OCI-LY7 (cell line): ENCODE results near the gene HMGB1. TPM values are rescaled to one million over a fixed set of nuclear protein-coding genes. Genes with fewer than 3 reads are reported as not detected.

Experiments used
- BruUV-seq: library from RNA; stranded (reverse); fragments of 400-500 nt; replicated peaks from 2 replicates; lab custom pipeline; 2021; lab: Mats Ljungman, UMichigan
- CTCF ChIA-PET: fragments of 300-600 bp; sonication (Branson Sonifier 250); formaldehyde crosslinking; loops from one replicate; lab custom pipeline; 2022; ENCODE audit warnings: antibody characterized with exemption; ENCODE audit not compliant: unreplicated experiment; lab: Charles Lee
- POLR2A ChIA-PET: fragments of 300-600 bp; sonication (Branson Sonifier 250); formaldehyde crosslinking; loops from one replicate; lab custom pipeline; 2022; ENCODE audit warnings: antibody characterized with exemption; lab: Charles Lee
- DNase-seq: peaks from one replicate; pipeline ENCODE4 v3.0.0-alpha.2; 2015; ENCODE audit warnings: low spot score
- H2AFZ ChIP-seq: fragments of 200-600 bp; sonication (generic), shearing (Covaris generic); 2 replicates; pipeline ENCODE4 v1.6.1; 2014; ENCODE audit warnings: mild to moderate bottlenecking, antibody characterized with exemption, low read length, moderate library complexity
- H3K27ac ChIP-seq: fragments of 200-600 bp; sonication (generic); 2 replicates; pipeline ENCODE4 v1.5.1; 2014; ENCODE audit warnings: mixed run types, low read depth, mild to moderate bottlenecking, moderate library complexity, low read length, inconsistent platforms; ENCODE audit not compliant: poor library complexity, severe bottlenecking
- H3K36me3 ChIP-seq: fragments of 200-600 bp; sonication (generic); 2 replicates; pipeline ENCODE4 v1.6.1; 2014; ENCODE audit warnings: mild to moderate bottlenecking, antibody characterized with exemption, low read length, moderate library complexity, mixed read lengths; ENCODE audit not compliant: insufficient read depth
- H3K4me1 ChIP-seq: fragments of 200-600 bp; sonication (generic); 2 replicates; pipeline ENCODE4 v1.5.1; 2014; ENCODE audit warnings: mild to moderate bottlenecking, low read length; ENCODE audit not compliant: insufficient read depth, poor library complexity, severe bottlenecking
- H3K4me2 ChIP-seq: fragments of 200-600 bp; sonication (generic); 2 replicates; pipeline ENCODE4 v1.6.1; 2014; ENCODE audit warnings: mild to moderate bottlenecking, low read length
- H3K4me3 ChIP-seq: fragments of 200-600 bp; sonication (generic); 2 replicates; pipeline ENCODE4 v1.5.1; 2014; ENCODE audit warnings: mild to moderate bottlenecking, low read depth, low read length; ENCODE audit not compliant: poor library complexity, severe bottlenecking
- H3K79me2 ChIP-seq: fragments of 200-600 bp; sonication (generic); 2 replicates; pipeline ENCODE4 v1.6.1; 2016; ENCODE audit warnings: low read depth, mild to moderate bottlenecking, low read length, moderate library complexity, mixed read lengths; ENCODE audit not compliant: insufficient read depth
- H3K9me2 ChIP-seq: fragments of 200-600 bp; sonication (generic); 2 replicates; pipeline ENCODE4 v1.6.1; 2016; ENCODE audit warnings: mild to moderate bottlenecking, low read length, mixed read lengths; ENCODE audit not compliant: insufficient read depth
- H3K9me3 ChIP-seq: fragments of 200-600 bp; sonication (generic); 2 replicates; pipeline ENCODE4 v1.6.1; 2014; ENCODE audit warnings: mild to moderate bottlenecking, mixed run types, low read length, mixed read lengths
- H4K20me1 ChIP-seq: fragments of 200-600 bp; sonication (generic); 2 replicates; pipeline ENCODE4 v1.6.1; 2014; ENCODE audit warnings: mild to moderate bottlenecking, antibody characterized with exemption, low read length, moderate library complexity, mixed read lengths; ENCODE audit not compliant: insufficient read depth
- CTCF ChIP-seq: fragments of 200-600 bp; sonication (generic); conservative IDR thresholded peaks from 2 replicates; pipeline ENCODE4 v1.5.1; 2014; ENCODE audit warnings: mild to moderate bottlenecking, antibody characterized with exemption, low read length, moderate library complexity, mixed read lengths
- EZH2phosphoT487 ChIP-seq: fragments of 200-600 bp; sonication (generic); IDR thresholded peaks from 2 replicates; pipeline ENCODE4 v1.6.1; 2018; ENCODE audit warnings: low read depth, borderline replicate concordance, mild to moderate bottlenecking, mixed run types, antibody characterized with exemption, low read length, moderate library complexity, mixed read lengths
- intact Hi-C: fragments of 100-400 bp; cut with micrococcal nuclease; formaldehyde crosslinking; loops from one replicate; pipeline ENCODE4 v1.10.0; 2022; ENCODE audit not compliant: unreplicated experiment
- total RNA-seq, 2 experiments: library from RNA; depleted of rRNA in 1 of 2; stranded (reverse); fragments of >200 nt in 1 of 2; shearing (Covaris generic) in 1 of 2; gene quantifications; 2 replicates each; pipeline ENCODE4 v1.2.3, GENCODE V29; 2014 to 2022

Gene HMGB1
- total RNA-seq, 2 experiments from 2014 or later: 1,114 to 1,288 TPM

DNA sequence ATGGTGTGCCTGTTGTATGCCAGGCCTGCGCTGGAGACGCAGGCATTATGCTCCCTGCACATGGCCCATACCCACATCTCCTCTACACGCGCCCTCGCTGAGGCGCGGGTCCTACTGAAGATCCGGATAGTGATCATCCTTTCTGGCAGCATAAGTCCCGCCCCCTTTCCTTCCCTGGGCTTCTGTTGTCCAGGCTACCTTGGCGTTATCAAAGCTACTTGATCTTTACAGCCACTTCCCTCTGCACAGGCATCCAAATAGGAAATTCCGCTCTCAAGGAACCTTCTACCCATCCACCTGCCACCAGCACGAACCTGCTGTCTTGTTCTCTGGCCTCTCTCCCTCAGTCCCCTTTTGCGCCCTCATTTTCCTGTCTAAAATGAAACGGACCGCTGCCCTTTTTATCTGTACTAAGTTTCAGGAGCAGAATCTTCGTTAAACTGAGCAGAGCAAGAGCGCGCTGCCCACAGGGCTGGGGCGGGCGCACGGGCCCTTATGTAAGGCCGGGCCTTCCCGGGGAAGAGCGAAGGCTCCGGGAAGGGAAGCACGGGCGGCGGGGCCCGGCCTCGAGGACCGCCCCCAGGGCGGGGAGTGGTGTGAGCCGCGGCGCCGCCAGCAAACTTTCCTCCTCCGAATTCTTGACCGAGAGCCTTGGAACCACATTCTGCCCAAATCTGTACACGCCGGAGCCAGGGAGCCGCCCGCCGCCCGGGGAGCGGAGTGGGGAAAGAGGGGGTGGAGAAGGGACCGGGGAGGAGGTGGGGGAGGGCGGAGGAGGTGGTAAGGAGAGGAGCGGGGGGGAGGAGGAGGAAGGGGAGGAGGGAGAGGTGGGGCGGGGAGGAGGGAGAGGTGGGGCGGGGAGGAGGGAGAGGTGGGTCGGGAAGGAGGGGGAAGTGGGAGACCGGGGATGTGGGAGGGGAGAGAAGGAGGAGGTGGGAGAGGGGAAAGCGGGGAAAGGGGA, 44.4 kb downstream of the HMGB1 start:
- H3K36me3 ChIP-seq: no peaks in the 10 kb centered on the region
- intact Hi-C loops: loop anchor here (2.0 to 5.0 kb wide), 5 partner anchors 21 to 114 kb away; partner anchors contain the start of gene KATNAL1
- H3K9me3 ChIP-seq: no peaks in the 10 kb centered on the region
- ChIA-PET POLR2A (interaction anchor here (0.8 to 10.6 kb wide), 18 partner anchors 8 to 117 kb away, joined by 3 to 182 read pairs (median 6); no protein-coding TSS in a partner anchor), CTCF (interaction anchor here (0.8 to 1.3 kb wide), 3 partner anchors 17 to 46 kb away, joined by 3 to 4 read pairs (median 3); no protein-coding TSS in a partner anchor)
- H3K4me3 ChIP-seq: peak overlapping the region; percentile 72
- H3K27ac ChIP-seq: peak overlapping the region; percentile 76
- peaks cover 77% of the 10 kb centered on the region for H3K4me1 ChIP-seq
- H2AFZ ChIP-seq: no peak overlapping the region; the same call in 1 of the 2 replicates
- no peaks in the 10 kb centered on the region for H3K9me2 ChIP-seq
- H4K20me1 ChIP-seq: no peaks in the 10 kb centered on the region
- H3K79me2 ChIP-seq: peaks cover 25% of the 10 kb centered on the region
- peak overlapping the region; percentile 92 for H3K4me2 ChIP-seq
- DNase-seq: peak; percentile 71
- TF ChIP-seq CTCF: no peak
- TF ChIP-seq EZH2phosphoT487: no peak
- BruUV-seq: no TSS peak

- intact Hi-C loops: no loop called here
- BruUV-seq: no TSS peak
Observed at GRCh38 chr13:30418717-30419459, 46.8 kb downstream of the HMGB1 start.

More at GRCh38 chr13:30418717-30419459, 46.8 kb downstream of the HMGB1 start:
- Histone ChIP-seq H3K27ac (peak overlapping the region; percentile 35), H4K20me1 (no peaks in the 10 kb centered on the region), H3K4me2 (peak overlapping the region; percentile 92), H3K36me3 (no peaks in the 10 kb centered on the region), H3K4me1 (peaks cover 81% of the 10 kb centered on the region), H3K9me3 (no peaks in the 10 kb centered on the region), H2AFZ (no peak overlapping the region), H3K79me2 (peaks cover 24% of the 10 kb centered on the region), H3K9me2 (no peaks in the 10 kb centered on the region), H3K4me3 (no peak overlapping the region)
- ChIA-PET CTCF (no interaction called here), POLR2A (interaction anchor here (0.7 to 10.6 kb wide), 8 partner anchors 12 to 45 kb away, joined by 3 to 182 read pairs (median 12); no protein-coding TSS in a partner anchor)
- TF ChIP-seq EZH2phosphoT487: no peak
- no peak for DNase-seq
